Measurements from ENCODE around the gene PRKCE.

GRCh38 chr2:45780541-45781463 lies 129.3 kb downstream of the PRKCE start:
- no peak for TF ChIP-seq CTCF (IDR thresholded peaks at IDR 0.05)
- TF ChIP-seq POLR2A (IDR thresholded peaks at IDR 0.05) = no peak

Measured in body of pancreas (tissue), 4 donors.